Measurements from ENCODE around the gene SNIP1.

Gene SNIP1

DNA sequence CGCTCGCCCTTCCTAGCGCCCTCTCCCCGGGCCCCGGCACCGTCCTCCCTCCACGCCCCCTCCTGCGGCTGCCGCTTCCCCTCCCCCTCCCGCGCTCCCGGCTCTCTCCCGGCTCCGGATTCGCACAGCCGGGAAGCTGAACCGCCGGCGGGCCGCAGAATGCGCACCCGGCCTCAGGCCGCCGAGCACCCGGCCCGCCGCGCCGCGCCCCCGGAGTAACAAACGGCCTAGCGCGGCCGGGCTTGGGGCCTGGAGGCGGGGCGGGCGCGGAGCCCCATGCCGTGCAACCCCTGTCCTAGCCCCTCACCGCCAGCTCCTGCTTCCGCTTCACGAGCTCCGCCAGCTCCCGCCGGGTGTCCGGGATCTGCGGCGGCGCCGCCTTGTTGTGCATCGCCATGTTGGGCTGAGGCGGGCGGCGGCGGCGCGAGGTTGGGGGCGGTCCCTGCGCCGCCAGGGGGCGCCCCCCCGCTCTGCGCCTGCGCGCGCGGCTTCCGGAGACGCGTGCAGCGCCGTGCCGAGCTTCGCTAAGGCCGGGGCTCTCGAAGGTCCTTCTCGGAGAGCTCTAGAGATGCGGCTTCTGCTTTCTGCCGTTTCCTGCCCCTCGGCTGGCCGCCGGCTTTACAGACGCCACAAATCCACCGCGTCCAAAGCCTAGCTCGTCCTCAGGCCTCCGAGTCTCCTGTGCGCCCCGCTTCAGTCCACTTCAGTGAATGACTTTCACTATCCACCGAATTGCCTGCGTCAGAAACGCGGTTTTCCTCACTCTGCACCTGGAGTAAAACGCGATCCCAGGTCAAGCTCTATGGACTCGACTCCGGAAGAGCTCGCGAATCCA, 39.5 kb downstream of the SNIP1 start, which contains the start of gene MEAF6 (continued):
- TF ChIP-seq, protein P1, sequence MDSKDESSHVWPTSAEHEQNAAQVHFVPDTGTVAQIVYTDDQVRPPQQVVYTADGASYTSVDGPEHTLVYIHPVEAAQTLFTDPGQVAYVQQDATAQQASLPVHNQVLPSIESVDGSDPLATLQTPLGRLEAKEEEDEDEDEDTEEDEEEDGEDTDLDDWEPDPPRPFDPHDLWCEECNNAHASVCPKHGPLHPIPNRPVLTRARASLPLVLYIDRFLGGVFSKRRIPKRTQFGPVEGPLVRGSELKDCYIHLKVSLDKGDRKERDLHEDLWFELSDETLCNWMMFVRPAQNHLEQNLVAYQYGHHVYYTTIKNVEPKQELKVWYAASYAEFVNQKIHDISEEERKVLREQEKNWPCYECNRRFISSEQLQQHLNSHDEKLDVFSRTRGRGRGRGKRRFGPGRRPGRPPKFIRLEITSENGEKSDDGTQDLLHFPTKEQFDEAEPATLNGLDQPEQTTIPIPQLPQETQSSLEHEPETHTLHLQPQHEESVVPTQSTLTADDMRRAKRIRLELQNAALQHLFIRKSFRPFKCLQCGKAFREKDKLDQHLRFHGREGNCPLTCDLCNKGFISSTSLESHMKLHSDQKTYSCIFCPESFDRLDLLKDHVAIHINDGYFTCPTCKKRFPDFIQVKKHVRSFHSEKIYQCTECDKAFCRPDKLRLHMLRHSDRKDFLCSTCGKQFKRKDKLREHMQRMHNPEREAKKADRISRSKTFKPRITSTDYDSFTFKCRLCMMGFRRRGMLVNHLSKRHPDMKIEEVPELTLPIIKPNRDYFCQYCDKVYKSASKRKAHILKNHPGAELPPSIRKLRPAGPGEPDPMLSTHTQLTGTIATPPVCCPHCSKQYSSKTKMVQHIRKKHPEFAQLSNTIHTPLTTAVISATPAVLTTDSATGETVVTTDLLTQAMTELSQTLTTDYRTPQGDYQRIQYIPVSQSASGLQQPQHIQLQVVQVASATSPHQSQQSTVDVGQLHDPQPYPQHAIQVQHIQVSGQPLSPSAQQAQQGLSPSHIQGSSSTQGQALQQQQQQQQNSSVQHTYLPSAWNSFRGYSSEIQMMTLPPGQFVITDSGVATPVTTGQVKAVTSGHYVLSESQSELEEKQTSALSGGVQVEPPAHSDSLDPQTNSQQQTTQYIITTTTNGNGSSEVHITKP (tag by site-specific recombination; IDR thresholded peaks at IDR 0.05): peak; percentile 5
- TF ChIP-seq ZNF16 (tag by site-specific recombination; IDR thresholded peaks at IDR 0.05; ENCODE audit: low read depth) (no peak), ZNF37A (tag by site-specific recombination; IDR thresholded peaks at IDR 0.05) (no peak), TCF7L2 (IDR thresholded peaks at IDR 0.05; ENCODE audit: borderline replicate concordance, low read depth, low read length) (no peak), ZNF501 (tag by site-specific recombination; IDR thresholded peaks at IDR 0.05) (0 out of 2 replicates have a peak, but pooled peaks have one; percentile 74), SALL2 (tag by site-specific recombination; IDR thresholded peaks at IDR 0.05; ENCODE audit: borderline replicate concordance) (no peak), PBX3 (CRISPR knock-in tag; IDR thresholded peaks at IDR 0.05) (peak; percentile 71), ZNF596 (tag by site-specific recombination; IDR thresholded peaks at IDR 0.05) (0 out of 2 replicates have a peak, but pooled peaks have one; percentile 35), ZEB2 (tag by site-specific recombination; IDR thresholded peaks at IDR 0.05) (peak; percentile 53), ZNF473 (tag by site-specific recombination; IDR thresholded peaks at IDR 0.05) (no peak), REPIN1 (tag by site-specific recombination; IDR thresholded peaks at IDR 0.05; ENCODE audit: low read depth) (no peak), OSR2 (tag by site-specific recombination; IDR thresholded peaks at IDR 0.05) (no peak; the same call in 1 of the 2 replicates), ZNF514 (tag by site-specific recombination; IDR thresholded peaks at IDR 0.05) (no peak), SETDB1 (IDR thresholded peaks at IDR 0.05; ENCODE audit: insufficient read length, low read length) (no peak), ZNF157 (tag by site-specific recombination; IDR thresholded peaks at IDR 0.05) (no peak), ZNF366 (tag by site-specific recombination; conservative IDR thresholded peaks at IDR 0.05) (no peak), PRDM2 (tag by site-specific recombination; IDR thresholded peaks at IDR 0.05; ENCODE audit: borderline replicate concordance) (no peak), ZNF341 (tag by site-specific recombination; IDR thresholded peaks at IDR 0.05; ENCODE audit: low read depth) (peak; percentile 42; the same call in 1 of the 2 replicates), KLF16 (tag by site-specific recombination; IDR thresholded peaks at IDR 0.05) (no peak), SP2 (tag by site-specific recombination; IDR thresholded peaks at IDR 0.05) (peak; percentile 18; the same call in 1 of the 2 replicates), GLI4 (tag by site-specific recombination; IDR thresholded peaks at IDR 0.05) (no peak)
- TF ChIP-seq, protein P2, sequence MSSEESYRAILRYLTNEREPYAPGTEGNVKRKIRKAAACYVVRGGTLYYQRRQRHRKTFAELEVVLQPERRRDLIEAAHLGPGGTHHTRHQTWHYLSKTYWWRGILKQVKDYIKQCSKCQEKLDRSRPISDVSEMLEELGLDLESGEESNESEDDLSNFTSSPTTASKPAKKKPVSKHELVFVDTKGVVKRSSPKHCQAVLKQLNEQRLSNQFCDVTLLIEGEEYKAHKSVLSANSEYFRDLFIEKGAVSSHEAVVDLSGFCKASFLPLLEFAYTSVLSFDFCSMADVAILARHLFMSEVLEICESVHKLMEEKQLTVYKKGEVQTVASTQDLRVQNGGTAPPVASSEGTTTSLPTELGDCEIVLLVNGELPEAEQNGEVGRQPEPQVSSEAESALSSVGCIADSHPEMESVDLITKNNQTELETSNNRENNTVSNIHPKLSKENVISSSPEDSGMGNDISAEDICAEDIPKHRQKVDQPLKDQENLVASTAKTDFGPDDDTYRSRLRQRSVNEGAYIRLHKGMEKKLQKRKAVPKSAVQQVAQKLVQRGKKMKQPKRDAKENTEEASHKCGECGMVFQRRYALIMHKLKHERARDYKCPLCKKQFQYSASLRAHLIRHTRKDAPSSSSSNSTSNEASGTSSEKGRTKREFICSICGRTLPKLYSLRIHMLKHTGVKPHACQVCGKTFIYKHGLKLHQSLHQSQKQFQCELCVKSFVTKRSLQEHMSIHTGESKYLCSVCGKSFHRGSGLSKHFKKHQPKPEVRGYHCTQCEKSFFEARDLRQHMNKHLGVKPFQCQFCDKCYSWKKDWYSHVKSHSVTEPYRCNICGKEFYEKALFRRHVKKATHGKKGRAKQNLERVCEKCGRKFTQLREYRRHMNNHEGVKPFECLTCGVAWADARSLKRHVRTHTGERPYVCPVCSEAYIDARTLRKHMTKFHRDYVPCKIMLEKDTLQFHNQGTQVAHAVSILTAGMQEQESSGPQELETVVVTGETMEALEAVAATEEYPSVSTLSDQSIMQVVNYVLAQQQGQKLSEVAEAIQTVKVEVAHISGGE (tag by site-specific recombination; conservative IDR thresholded peaks at IDR 0.05; ENCODE audit: low read depth): no peak; the same call in 1 of the 2 replicates
- TF ChIP-seq, protein P3, sequence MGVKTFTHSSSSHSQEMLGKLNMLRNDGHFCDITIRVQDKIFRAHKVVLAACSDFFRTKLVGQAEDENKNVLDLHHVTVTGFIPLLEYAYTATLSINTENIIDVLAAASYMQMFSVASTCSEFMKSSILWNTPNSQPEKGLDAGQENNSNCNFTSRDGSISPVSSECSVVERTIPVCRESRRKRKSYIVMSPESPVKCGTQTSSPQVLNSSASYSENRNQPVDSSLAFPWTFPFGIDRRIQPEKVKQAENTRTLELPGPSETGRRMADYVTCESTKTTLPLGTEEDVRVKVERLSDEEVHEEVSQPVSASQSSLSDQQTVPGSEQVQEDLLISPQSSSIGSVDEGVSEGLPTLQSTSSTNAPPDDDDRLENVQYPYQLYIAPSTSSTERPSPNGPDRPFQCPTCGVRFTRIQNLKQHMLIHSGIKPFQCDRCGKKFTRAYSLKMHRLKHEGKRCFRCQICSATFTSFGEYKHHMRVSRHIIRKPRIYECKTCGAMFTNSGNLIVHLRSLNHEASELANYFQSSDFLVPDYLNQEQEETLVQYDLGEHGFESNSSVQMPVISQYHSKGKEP (tag by site-specific recombination; IDR thresholded peaks at IDR 0.05): peak; percentile 33; the same call in 1 of the 2 replicates

All from HEK293 (cell line).